ENCODE data around the gene DNER. TPM values are rescaled to one million over a fixed set of nuclear protein-coding genes. Genes with fewer than 3 reads are reported as not detected.

DNER gene
- total and polyA plus RNA-seq, 2 of the 4 experiments (the other 2 are of a cell fraction), result under 0.01 to 0.14 TPM

- intact Hi-C loops (cut with micrococcal nuclease) (no loop called here), in situ Hi-C loops (cut with MboI; ENCODE audit: low sequenced_read_pairs) (no loop called here), dilution Hi-C loops (cut with HindIII; ENCODE audit: low sequenced_read_pairs, unreplicated experiment) (no loop called here)
- no peak overlapping the region for H4K8ac ChIP-seq (ENCODE audit: low read depth in 2 of 2, low read length in 2 of 2)
- 83% methylated on average over 2 of the region's 6 CpGs; no CpG with 5 or more reads in 1 of the 2 experiments for WGBS, 2 experiments (ENCODE audit: extremely low coverage in 2 of 2, insufficient read length in 1 of 2)
- H3K56ac ChIP-seq (ENCODE audit: extremely low read depth, insufficient read depth, low read length), result no peak overlapping the region
- H3K9me1 ChIP-seq (ENCODE audit: insufficient read depth, low read length), result no peaks in the 10 kb centered on the region
- H2AK9ac ChIP-seq (replicated peaks; ENCODE audit: low read depth, low read length, poor library complexity), result no peak overlapping the region
- ChIA-PET CTCF (interaction anchor here (0.6 kb wide), 2 partner anchors 8 to 470 kb away, joined by 3 to 4 read pairs; no protein-coding TSS in a partner anchor), POLR2A (ENCODE audit: unreplicated experiment) (no interaction called here)
- H4K91ac ChIP-seq (ENCODE audit: insufficient read depth, low read depth, low read length), result no peak overlapping the region
- H3K27ac ChIP-seq (ENCODE audit: insufficient read depth, low read length), result no peak overlapping the region
- no peak for ATAC-seq (ENCODE audit: low read depth)
- H3K27me3 ChIP-seq (ENCODE audit: control insufficient read depth, insufficient read depth, low read length), result no peaks in the 10 kb centered on the region
- H3K36me3 ChIP-seq (ENCODE audit: control insufficient read depth, insufficient read depth, low read length), result no peaks in the 10 kb centered on the region
- no peak overlapping the region for H3K18ac ChIP-seq (ENCODE audit: low read depth, low read length)
- H3K4me3 ChIP-seq (ENCODE audit: insufficient read depth, low read depth, low read length), result no peak overlapping the region
- no peak overlapping the region for H2BK5ac ChIP-seq (ENCODE audit: low read depth, low read length, poor library complexity, severe bottlenecking)
- BruUV-seq (replicated peaks), result no TSS peak
- TF ChIP-seq MAFK (IDR thresholded peaks at IDR 0.05; ENCODE audit: low read depth, low read length) (no peak), RAD21 (IDR thresholded peaks at IDR 0.05; ENCODE audit: low read length) (no peak), ELK1 (IDR thresholded peaks at IDR 0.05; ENCODE audit: borderline replicate concordance, low read depth, low read length) (no peak), RCOR1 (IDR thresholded peaks at IDR 0.05; ENCODE audit: insufficient replicate concordance, low read length) (no peak), SMC3 (IDR thresholded peaks at IDR 0.05; ENCODE audit: low read depth, low read length) (no peak), CTCF (conservative IDR thresholded peaks at IDR 0.05; ENCODE audit: low read depth, low read length) (no peak), MAZ (IDR thresholded peaks at IDR 0.05; ENCODE audit: borderline replicate concordance, low read depth, low read length) (no peak), CHD1 (IDR thresholded peaks at IDR 0.05; ENCODE audit: low read depth, low read length) (no peak), FOS (IDR thresholded peaks at IDR 0.05; ENCODE audit: low read depth, low read length) (no peak), MXI1 (IDR thresholded peaks at IDR 0.05; ENCODE audit: borderline replicate concordance, low read depth, low read length) (no peak), NFE2L2 (IDR thresholded peaks at IDR 0.05; ENCODE audit: low read depth, low read length) (no peak), RFX5 (IDR thresholded peaks at IDR 0.05; ENCODE audit: low read depth, low read length) (no peak), USF2 (IDR thresholded peaks at IDR 0.05; ENCODE audit: low read depth, low read length) (no peak), BHLHE40 (IDR thresholded peaks at IDR 0.05; ENCODE audit: low read depth, low read length) (no peak), POLR2A (IDR thresholded peaks at IDR 0.05; ENCODE audit: low read depth, low read length) (no peak), CEBPB (IDR thresholded peaks at IDR 0.05; ENCODE audit: low read depth, low read length) (no peak)
- no peak overlapping the region for H2BK120ac ChIP-seq (ENCODE audit: low read depth, low read length)
- no peaks in the 10 kb centered on the region for H4K20me1 ChIP-seq (ENCODE audit: insufficient read depth, low read length)
- no peak overlapping the region for H3K23ac ChIP-seq (ENCODE audit: low read depth, low read length)
- H3K9ac ChIP-seq (ENCODE audit: low read depth, low read length), result no peak overlapping the region
- no peak for DNase-seq
- H2AFZ ChIP-seq (replicated peaks; ENCODE audit: low read length, poor library complexity), result no peak overlapping the region
- no peak overlapping the region for H4K5ac ChIP-seq (ENCODE audit: low read depth, low read length)
- no peak overlapping the region for H3K14ac ChIP-seq (replicated peaks; ENCODE audit: low read depth, low read length)
- no peak overlapping the region for H3K4me2 ChIP-seq (ENCODE audit: low read depth, low read length)
- no peaks in the 10 kb centered on the region for H3K9me3 ChIP-seq (ENCODE audit: control insufficient read depth, insufficient read depth, low read length)
- no peaks in the 10 kb centered on the region for H3K4me1 ChIP-seq (ENCODE audit: control insufficient read depth, insufficient read depth, low read length)
- no peak overlapping the region for H2BK15ac ChIP-seq (ENCODE audit: low read depth, low read length)
- H3K79me1 ChIP-seq (ENCODE audit: low read depth in 1 of 2, low read length in 2 of 2), result no peaks in the 10 kb centered on the region
- no peak overlapping the region for H2AK5ac ChIP-seq (ENCODE audit: low read depth, low read length)
- no peak overlapping the region for H2BK20ac ChIP-seq (ENCODE audit: low read depth, low read length)
- no peak overlapping the region for H3K4ac ChIP-seq (ENCODE audit: low read depth, low read length)
These were observed 35.4 kb upstream of the DNER start for GRCh38 chr2:229749779-229750178.

All from IMR-90 (cell line).